HL-60 (cell line): ENCODE measurements around the gene IGLL5.

Experiments used
- DNase-seq, 2 experiments: peaks; one replicate each; pipeline ENCODE4 v3.0.0-alpha.2; 2010 to 2020; ENCODE audit warnings: low read depth in 1 of 2, low spot score in 1 of 2
- H3K27ac ChIP-seq: fragments of 250-450 bp; sonication (Bioruptor Pico); replicated peaks from 2 replicates; pipeline ENCODE4 v1.5.1; 2020; ENCODE audit warnings: mild to moderate bottlenecking, moderate library complexity
- H3K27me3 ChIP-seq: fragments of 250-450 bp; sonication (Bioruptor Pico); 2 replicates; pipeline ENCODE4 v1.5.1; 2021; ENCODE audit warnings: mild to moderate bottlenecking, moderate library complexity; ENCODE audit not compliant: insufficient read depth, poor library complexity, severe bottlenecking
- H3K4me3 ChIP-seq: replicated peaks from 2 replicates; pipeline ENCODE4 v1.5.1; 2011; ENCODE audit warnings: mild to moderate bottlenecking, control low read depth, low read length; ENCODE audit not compliant: insufficient read depth
- CTCF ChIP-seq: IDR thresholded peaks from one replicate; pipeline ENCODE4 v1.5.1; 2011; ENCODE audit warnings: low read length, control low read depth, inconsistent platforms; ENCODE audit not compliant: insufficient read depth
- GABPA ChIP-seq: IDR thresholded peaks from 2 replicates; pipeline ENCODE4 v1.6.1; 2012; ENCODE audit warnings: low read depth
- POLR2AphosphoS5 ChIP-seq: IDR thresholded peaks from 2 replicates; pipeline ENCODE4 v1.6.1; 2012; ENCODE audit warnings: low read depth
- REST ChIP-seq: IDR thresholded peaks from 2 replicates; pipeline ENCODE4 v1.6.1; 2012; ENCODE audit warnings: low read depth; ENCODE audit not compliant: insufficient replicate concordance
- SPI1 ChIP-seq: IDR thresholded peaks from 2 replicates; pipeline ENCODE4 v1.6.1; 2012; ENCODE audit warnings: low read depth, mild to moderate bottlenecking, borderline replicate concordance

Gene IGLL5

GRCh38 chr22:22894740-22895731 is 7.4 kb downstream of the IGLL5 start:
- H3K27ac ChIP-seq, result no peak overlapping the region
- no peak for DNase-seq
- TF ChIP-seq CTCF (no peak), SPI1 (no peak), POLR2AphosphoS5 (no peak), REST (no peak), GABPA (no peak)
- peaks cover 6% of the 10 kb centered on the region for H3K27me3 ChIP-seq
- no peak overlapping the region for H3K4me3 ChIP-seq

GRCh38 chr22:22895776-22896445 is 8.3 kb downstream of the IGLL5 start:
- Histone ChIP-seq H3K27ac (no peak overlapping the region), H3K4me3 (no peak overlapping the region), H3K27me3 (peaks cover 4% of the 10 kb centered on the region)
- TF ChIP-seq GABPA (no peak), CTCF (no peak), REST (no peak), POLR2AphosphoS5 (no peak), SPI1 (no peak)
- DNase-seq, result no peak

- TF ChIP-seq GABPA (no peak), REST (no peak), SPI1 (no peak), POLR2AphosphoS5 (no peak), CTCF (no peak)
- Histone ChIP-seq H3K27me3 (peaks cover 4% of the 10 kb centered on the region), H3K27ac (no peak overlapping the region), H3K4me3 (no peak overlapping the region)
- no peak for DNase-seq
Observed at GRCh38 chr22:22896601-22897000, 9.0 kb downstream of the IGLL5 start.
